MM.1S (cell line): Measurements from ENCODE around the gene RANBP9.

Experiments used
- DNase-seq: peaks from one replicate; pipeline ENCODE4 v3.0.0-alpha.2; 2015
- H2AFZ ChIP-seq: fragments of 300-600 bp; sonication (generic); 2 replicates; pipeline ENCODE4 v1.6.0; 2016; ENCODE audit warnings: antibody characterized with exemption, low read length
- H3F3A ChIP-seq: fragments of 300-600 bp; sonication (generic); 2 replicates; pipeline ENCODE4 v1.6.1; 2016; ENCODE audit warnings: mild to moderate bottlenecking, antibody characterized with exemption, low read length, moderate library complexity, mixed read lengths; ENCODE audit not compliant: insufficient read depth
- H3K27ac ChIP-seq: fragments of 300-600 bp; sonication (generic); 2 replicates; pipeline ENCODE4 v1.5.1; 2016; ENCODE audit warnings: mild to moderate bottlenecking, low read length
- H3K27me3 ChIP-seq: fragments of 300-600 bp; sonication (generic); replicated peaks from 2 replicates; pipeline ENCODE4 v1.6.0; 2016; ENCODE audit warnings: low read length; ENCODE audit not compliant: insufficient read depth
- H3K36me3 ChIP-seq: fragments of 300-600 bp; sonication (generic); replicated peaks from 2 replicates; pipeline ENCODE4 v1.6.1; 2016; ENCODE audit warnings: mild to moderate bottlenecking, low read length, mixed read lengths; ENCODE audit not compliant: insufficient read depth
- H3K4me1 ChIP-seq: fragments of 300-600 bp; sonication (generic); 2 replicates; pipeline ENCODE4 v1.6.1; 2016; ENCODE audit warnings: low read length, mixed read lengths
- H3K4me2 ChIP-seq: fragments of 300-600 bp; sonication (generic); 2 replicates; pipeline ENCODE4 v1.6.0; 2016; ENCODE audit warnings: low read depth, low read length
- H3K4me3 ChIP-seq: fragments of 300-600 bp; sonication (generic); 2 replicates; pipeline ENCODE4 v1.5.1; 2016; ENCODE audit warnings: low read length, mixed read lengths
- H3K79me2 ChIP-seq: fragments of 300-600 bp; sonication (generic); 2 replicates; pipeline ENCODE4 v1.6.1; 2016; ENCODE audit warnings: mixed run types, low read length, mixed read lengths
- H3K9ac ChIP-seq: fragments of 300-600 bp; sonication (generic); 2 replicates; pipeline ENCODE4 v1.6.1; 2016; ENCODE audit warnings: low read length, mixed read lengths
- H3K9me2 ChIP-seq: fragments of 300-600 bp; sonication (generic); replicated peaks from 2 replicates; pipeline ENCODE4 v1.6.1; 2016; ENCODE audit warnings: mild to moderate bottlenecking, low read length, mixed read lengths; ENCODE audit not compliant: insufficient read depth
- H3K9me3 ChIP-seq: fragments of 300-600 bp; sonication (generic); replicated peaks from 2 replicates; pipeline ENCODE4 v1.6.1; 2016; ENCODE audit warnings: mild to moderate bottlenecking, low read length, mixed read lengths; ENCODE audit not compliant: insufficient read depth
- H4K20me1 ChIP-seq: fragments of 300-600 bp; sonication (generic); 2 replicates; pipeline ENCODE4 v1.6.1; 2016; ENCODE audit warnings: mild to moderate bottlenecking, low read length, moderate library complexity, mixed read lengths; ENCODE audit not compliant: insufficient read depth
- CTCF ChIP-seq: fragments of 300-600 bp; sonication (generic); IDR thresholded peaks from 2 replicates; pipeline ENCODE4 v1.5.1; 2016; ENCODE audit warnings: antibody characterized with exemption, low read length, mixed read lengths
- EZH2 ChIP-seq: fragments of 300-600 bp; sonication (generic); optimal IDR thresholded peaks from 2 replicates; pipeline ENCODE3; 2017; ENCODE audit warnings: low read depth, mild to moderate bottlenecking, antibody characterized with exemption, low read length, mixed read lengths
- EZH2phosphoT487 ChIP-seq: fragments of 300-600 bp; sonication (generic); IDR thresholded peaks from 2 replicates; pipeline ENCODE4 v1.6.1; 2018; ENCODE audit warnings: antibody characterized with exemption, low read length

Gene RANBP9

GRCh38 chr6:13593103-13593502, 118.5 kb downstream of the RANBP9 start:
- Histone ChIP-seq H3K27me3 (no peaks in the 10 kb centered on the region), H3K79me2 (no peaks in the 10 kb centered on the region), H3K4me3 (no peak overlapping the region), H3K4me2 (no peak overlapping the region), H3K9me3 (no peaks in the 10 kb centered on the region), H4K20me1 (no peaks in the 10 kb centered on the region), H3K4me1 (no peaks in the 10 kb centered on the region), H3F3A (no peaks in the 10 kb centered on the region), H3K9ac (no peak overlapping the region), H3K36me3 (no peaks in the 10 kb centered on the region), H3K27ac (no peak overlapping the region), H3K9me2 (no peaks in the 10 kb centered on the region), H2AFZ (no peak overlapping the region)
- no peak for DNase-seq
- TF ChIP-seq EZH2phosphoT487 (no peak), CTCF (no peak), EZH2 (no peak)

- Histone ChIP-seq H3K36me3 (no peaks in the 10 kb centered on the region), H3K9me3 (no peaks in the 10 kb centered on the region), H2AFZ (no peak overlapping the region)
Measured at GRCh38 chr6:13591205-13591921, 120.3 kb downstream of the RANBP9 start.

DNA sequence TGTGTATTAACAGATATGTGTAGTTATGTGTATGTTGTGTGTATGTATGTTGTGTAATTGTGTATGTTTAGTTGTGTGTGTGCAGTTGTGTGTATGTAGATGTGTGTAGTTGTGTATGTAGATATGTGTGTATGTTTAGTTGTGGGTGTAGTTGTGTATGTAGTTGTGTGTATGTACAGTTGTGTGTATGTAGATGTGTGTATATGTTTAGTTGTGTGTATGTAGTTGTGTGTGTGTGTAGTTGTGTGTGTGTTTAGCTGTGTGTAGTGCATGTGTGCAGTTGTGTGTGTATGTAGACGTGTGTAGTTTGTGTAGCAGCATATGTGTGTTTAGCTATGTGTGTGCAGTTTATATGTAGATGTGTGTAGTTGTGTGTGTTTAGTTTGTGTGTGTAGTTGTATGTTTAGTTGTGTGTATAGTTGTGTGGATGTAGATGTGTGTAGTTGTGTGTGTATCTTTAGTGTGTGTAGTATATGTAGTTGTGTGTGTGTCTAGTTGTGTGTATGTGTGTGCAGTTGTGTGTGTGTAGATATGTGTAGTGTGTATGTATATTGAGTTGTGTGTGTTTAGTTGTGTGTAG, 121.0 kb downstream of the RANBP9 start:
- Histone ChIP-seq H3K27me3 (no peaks in the 10 kb centered on the region), H3K27ac (no peak overlapping the region), H3K9ac (no peak overlapping the region), H3K4me2 (no peak overlapping the region), H3F3A (no peaks in the 10 kb centered on the region), H3K9me2 (no peaks in the 10 kb centered on the region), H3K4me1 (no peaks in the 10 kb centered on the region), H3K36me3 (no peaks in the 10 kb centered on the region), H3K79me2 (no peaks in the 10 kb centered on the region), H3K4me3 (no peak overlapping the region), H2AFZ (no peak overlapping the region), H3K9me3 (no peaks in the 10 kb centered on the region), H4K20me1 (no peaks in the 10 kb centered on the region)
- DNase-seq = no peak
- TF ChIP-seq EZH2phosphoT487 = no peak
- no peak for TF ChIP-seq EZH2
- no peak for TF ChIP-seq CTCF

More at GRCh38 chr6:13591205-13591921, 120.3 kb downstream of the RANBP9 start:
- Histone ChIP-seq H3F3A (no peaks in the 10 kb centered on the region), H3K9me2 (no peaks in the 10 kb centered on the region), H3K4me2 (no peak overlapping the region), H3K27ac (no peak overlapping the region), H3K27me3 (no peaks in the 10 kb centered on the region), H4K20me1 (no peaks in the 10 kb centered on the region), H3K4me3 (no peak overlapping the region), H3K4me1 (no peaks in the 10 kb centered on the region), H3K79me2 (no peaks in the 10 kb centered on the region), H3K9ac (no peak overlapping the region)
- TF ChIP-seq EZH2phosphoT487 (no peak), EZH2 (no peak), CTCF (no peak)
- DNase-seq = no peak
